ACC112 (cell line): ENCODE results near the gene MAPK10.
"Not testable (repeated sequence)": the region's sequence is repeated elsewhere in the genome, so short reads cannot be mapped to it uniquely, and the experiment has no call there.

Experiments used
- H2AFZ ChIP-seq: fragments of 200-600 bp; sonication (generic); one replicate; pipeline ENCODE4 v1.6.0; 2017; ENCODE audit warnings: antibody characterized with exemption, low read length; ENCODE audit not compliant: unreplicated experiment
- H3K27ac ChIP-seq: fragments of 200-600 bp; sonication (generic); 2 replicates; pipeline ENCODE4 v1.5.1; 2014; ENCODE audit warnings: low read depth, mild to moderate bottlenecking, antibody characterized with exemption, low read length, moderate library complexity
- H3K27me3 ChIP-seq: fragments of 200-600 bp; sonication (generic); 2 replicates; pipeline ENCODE4 v1.6.1; 2014; ENCODE audit warnings: mild to moderate bottlenecking, antibody characterized with exemption, low read length, moderate library complexity, mixed read lengths; ENCODE audit not compliant: insufficient read depth
- H3K36me3 ChIP-seq: fragments of 200-600 bp; sonication (generic); 2 replicates; pipeline ENCODE4 v1.6.1; 2016; ENCODE audit warnings: mild to moderate bottlenecking, antibody characterized with exemption, low read length, moderate library complexity, mixed read lengths; ENCODE audit not compliant: insufficient read depth
- H3K4me1 ChIP-seq: fragments of 200-600 bp; sonication (generic); one replicate; pipeline ENCODE4 v1.6.1; 2016; ENCODE audit warnings: low read length, mixed read lengths; ENCODE audit not compliant: insufficient read depth, unreplicated experiment, control insufficient read depth
- H3K4me3 ChIP-seq: fragments of 200-600 bp; sonication (generic); 2 replicates; pipeline ENCODE4 v1.5.1; 2014; ENCODE audit warnings: mild to moderate bottlenecking, low read depth, low read length
- H3K79me2 ChIP-seq: fragments of 200-600 bp; sonication (generic); one replicate; pipeline ENCODE4 v1.6.0; 2016; ENCODE audit warnings: low read length; ENCODE audit not compliant: control insufficient read depth, unreplicated experiment, insufficient read depth

MAPK10 gene

DNA sequence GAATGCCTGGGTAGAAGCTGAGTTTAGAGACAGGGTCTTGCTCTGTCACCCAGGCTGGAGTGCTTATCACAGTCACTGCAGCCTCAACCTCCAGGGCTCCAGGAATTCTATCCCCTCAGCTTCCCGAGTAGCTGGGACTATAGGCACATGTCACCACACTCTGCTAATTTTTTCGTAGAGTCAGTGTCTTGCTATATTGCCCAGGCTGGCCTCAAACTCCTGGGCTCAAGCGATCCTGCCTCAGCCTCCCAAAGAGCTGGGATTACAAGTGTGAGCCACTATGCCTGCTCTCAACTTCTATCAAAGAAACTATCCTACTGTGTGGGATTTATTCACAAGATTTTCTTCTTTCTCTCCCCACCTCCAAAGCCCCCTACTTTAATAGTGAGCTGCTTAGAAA, 15.7 kb downstream of the MAPK10 start:
- H3K4me1 ChIP-seq, result peaks cover 5% of the 10 kb centered on the region
- no peak overlapping the region for H3K27ac ChIP-seq
- no peak overlapping the region for H2AFZ ChIP-seq
- H3K27me3 ChIP-seq, result no peaks in the 10 kb centered on the region
- H3K36me3 ChIP-seq, result no peaks in the 10 kb centered on the region
- H3K4me3 ChIP-seq, result no peak overlapping the region
- no peaks in the 10 kb centered on the region for H3K79me2 ChIP-seq

GRCh38 chr4:86338989-86339388, 20.9 kb downstream of the MAPK10 start:
- Histone ChIP-seq H3K36me3 (no peaks in the 10 kb centered on the region), H3K27me3 (no peaks in the 10 kb centered on the region), H2AFZ (peak overlapping the region; percentile 28), H3K4me1 (peaks cover 21% of the 10 kb centered on the region), H3K4me3 (peak overlapping the region; percentile 14; the same call in 1 of the 2 replicates), H3K27ac (peak overlapping the region; percentile 85), H3K79me2 (no peaks in the 10 kb centered on the region)

DNA sequence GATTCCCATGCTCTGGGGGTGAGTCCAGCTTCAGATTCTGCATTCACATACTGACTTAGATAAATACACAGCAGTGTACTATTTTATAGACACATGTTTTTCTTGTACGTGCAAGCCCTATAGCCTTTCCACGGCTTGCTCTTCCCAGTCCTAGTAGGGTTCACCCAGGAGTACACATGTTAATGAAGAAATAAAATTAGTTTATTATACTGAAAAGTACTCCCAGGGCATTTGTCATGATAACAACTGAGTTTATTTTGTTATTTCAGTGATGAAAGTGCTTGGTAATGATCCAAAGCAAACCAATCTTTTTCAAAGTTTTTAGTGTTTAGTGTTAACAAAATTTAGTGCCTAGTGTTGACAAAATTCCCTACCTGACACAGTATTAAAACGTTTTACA, 21.3 kb downstream of the MAPK10 start:
- no peaks in the 10 kb centered on the region for H3K79me2 ChIP-seq
- no peaks in the 10 kb centered on the region for H3K27me3 ChIP-seq
- peak overlapping the region; percentile 14; the same call in 1 of the 2 replicates for H3K4me3 ChIP-seq
- no peaks in the 10 kb centered on the region for H3K36me3 ChIP-seq
- H3K4me1 ChIP-seq, result peaks cover 21% of the 10 kb centered on the region
- peak overlapping the region; percentile 35 for H2AFZ ChIP-seq
- peak overlapping the region; percentile 85 for H3K27ac ChIP-seq

GRCh38 chr4:86334020-86334750, 25.7 kb downstream of the MAPK10 start:
- Histone ChIP-seq H3K4me3 (no peak overlapping the region), H2AFZ (no peak overlapping the region), H3K4me1 (peaks cover 17% of the 10 kb centered on the region), H3K36me3 (no peaks in the 10 kb centered on the region), H3K27me3 (no peaks in the 10 kb centered on the region), H3K27ac (no peak overlapping the region), H3K79me2 (no peaks in the 10 kb centered on the region)

- Histone ChIP-seq H3K27me3 (no peaks in the 10 kb centered on the region), H3K4me1 (peaks cover 10% of the 10 kb centered on the region), H2AFZ (no peak overlapping the region), H3K4me3 (no peak overlapping the region), H3K27ac (no peak overlapping the region), H3K79me2 (no peaks in the 10 kb centered on the region), H3K36me3 (no peaks in the 10 kb centered on the region)
Observed at GRCh38 chr4:86333236-86333635, 26.6 kb downstream of the MAPK10 start.

DNA sequence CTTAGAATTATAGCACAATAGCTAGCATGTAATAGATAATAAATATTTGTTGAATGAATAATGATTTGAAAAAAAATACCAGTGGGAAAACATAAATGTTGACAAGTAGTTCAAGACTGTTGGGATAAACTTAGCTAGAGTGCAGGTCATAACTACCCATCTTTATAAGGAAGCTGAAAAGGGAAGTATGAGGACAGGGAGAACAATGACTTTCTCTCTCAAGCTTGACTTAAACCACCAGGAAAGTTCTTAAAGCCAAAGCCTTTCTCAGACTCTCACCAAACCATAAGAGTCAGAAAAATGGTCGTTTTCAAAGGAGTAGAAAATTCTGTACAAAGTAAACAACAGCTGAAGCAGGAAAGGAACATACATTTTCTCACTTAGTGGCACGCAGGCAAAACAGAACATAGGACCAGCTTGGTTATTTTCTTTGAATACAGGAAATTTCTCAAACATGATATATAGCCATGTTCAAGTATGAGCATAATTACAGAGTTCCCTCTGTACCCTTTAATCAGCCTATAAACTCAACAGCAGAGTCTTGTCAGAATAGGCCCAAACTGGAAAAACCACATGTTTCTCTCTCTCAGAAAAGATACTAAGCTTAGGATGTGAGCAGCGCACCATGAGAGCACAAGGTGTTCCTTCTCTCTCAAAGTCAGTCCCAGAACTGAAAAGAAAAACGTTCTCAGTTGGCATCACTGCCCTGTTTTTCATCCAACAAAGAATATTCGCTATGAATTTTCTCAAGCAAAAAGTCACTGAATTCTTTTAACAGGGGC, 28.7 kb downstream of the MAPK10 start:
- no peaks in the 10 kb centered on the region for H3K27me3 ChIP-seq
- H2AFZ ChIP-seq, result no peak overlapping the region
- no peaks in the 10 kb centered on the region for H3K79me2 ChIP-seq
- H3K4me1 ChIP-seq, result peaks cover 5% of the 10 kb centered on the region
- no peaks in the 10 kb centered on the region for H3K36me3 ChIP-seq
- no peak overlapping the region for H3K27ac ChIP-seq
- no peak overlapping the region for H3K4me3 ChIP-seq

DNA sequence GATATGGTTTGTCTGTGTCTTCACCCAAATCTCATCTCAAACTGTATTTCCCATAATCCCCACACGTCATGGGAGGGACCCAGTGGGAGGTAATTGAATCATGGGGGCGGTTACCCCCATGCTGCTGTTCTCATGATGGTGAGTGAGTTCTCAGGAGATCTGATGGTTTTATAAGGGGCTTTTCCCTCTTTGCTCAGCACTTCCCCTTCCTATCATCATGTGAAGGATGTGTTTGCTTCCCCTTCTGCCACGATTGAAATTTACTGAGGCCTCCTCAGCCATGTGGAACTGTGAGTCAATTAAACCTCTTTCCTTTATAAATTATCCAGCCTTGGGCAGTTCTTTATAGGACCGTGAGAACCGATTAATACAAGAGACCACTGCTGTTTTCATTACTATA, 29.4 kb downstream of the MAPK10 start:
- H2AFZ ChIP-seq, H3K36me3 ChIP-seq, H3K4me1 ChIP-seq, H3K4me3 ChIP-seq, H3K27ac ChIP-seq, H3K27me3 ChIP-seq, H3K79me2 ChIP-seq: not testable (repeated sequence)

DNA sequence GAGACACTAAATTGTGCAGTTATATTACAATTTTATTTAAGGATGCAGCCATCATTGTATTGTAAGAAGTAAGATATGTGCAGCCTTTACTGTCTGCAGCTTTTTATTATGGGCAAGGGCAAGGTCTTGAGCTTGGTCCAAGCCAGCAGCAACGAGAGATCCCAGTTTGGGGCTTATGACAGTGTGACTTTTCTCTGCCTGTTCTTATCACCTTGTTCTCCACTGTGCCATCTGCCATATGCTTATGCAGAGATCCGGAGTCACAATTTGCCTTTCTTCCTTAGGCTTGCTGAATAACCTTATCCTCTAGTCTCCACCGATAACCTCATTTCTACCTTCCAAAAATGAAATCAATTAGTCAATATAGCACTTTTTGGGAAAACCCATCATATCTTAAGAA, 30.4 kb downstream of the MAPK10 start:
- Histone ChIP-seq H2AFZ (no peak overlapping the region), H3K27ac (no peak overlapping the region), H3K27me3 (no peaks in the 10 kb centered on the region), H3K4me3 (no peak overlapping the region), H3K79me2 (no peaks in the 10 kb centered on the region), H3K4me1 (peaks cover 9% of the 10 kb centered on the region), H3K36me3 (no peaks in the 10 kb centered on the region)

GRCh38 chr4:86326400-86326799, 33.5 kb downstream of the MAPK10 start:
- Histone ChIP-seq H3K27ac (no peak overlapping the region), H3K4me1 (peaks cover 9% of the 10 kb centered on the region), H3K27me3 (no peaks in the 10 kb centered on the region), H3K79me2 (no peaks in the 10 kb centered on the region), H2AFZ (no peak overlapping the region), H3K36me3 (no peaks in the 10 kb centered on the region), H3K4me3 (no peak overlapping the region)

- Histone ChIP-seq H3K4me1 (no peaks in the 10 kb centered on the region), H3K36me3 (no peaks in the 10 kb centered on the region), H2AFZ (no peak overlapping the region), H3K27ac (no peak overlapping the region), H3K27me3 (no peaks in the 10 kb centered on the region), H3K79me2 (no peaks in the 10 kb centered on the region), H3K4me3 (no peak overlapping the region)
Observed at GRCh38 chr4:86319390-86319789, 40.5 kb downstream of the MAPK10 start.

GRCh38 chr4:86315579-86315978, 44.3 kb downstream of the MAPK10 start:
- no peaks in the 10 kb centered on the region for H3K36me3 ChIP-seq
- H3K27ac ChIP-seq, result no peak overlapping the region
- H2AFZ ChIP-seq, result no peak overlapping the region
- H3K79me2 ChIP-seq, result no peaks in the 10 kb centered on the region
- H3K4me3 ChIP-seq, result no peak overlapping the region
- H3K4me1 ChIP-seq, result no peaks in the 10 kb centered on the region
- H3K27me3 ChIP-seq, result no peaks in the 10 kb centered on the region
